WI38 (cell line): ENCODE results near the gene KRTAP4-3.
"Not testable (repeated sequence)": the region's sequence is repeated elsewhere in the genome, so short reads cannot be mapped to it uniquely, and the experiment has no call there.

ENCODE experiments used
- H3K4me3 ChIP-seq: 2 replicates; pipeline ENCODE4 v1.5.1; 2011; ENCODE audit warnings: low read depth, mild to moderate bottlenecking, control low read depth, low read length
- CTCF ChIP-seq: IDR thresholded peaks from 2 replicates; pipeline ENCODE4 v1.5.1; 2012; ENCODE audit warnings: low read depth, mild to moderate bottlenecking, control low read depth, low read length

KRTAP4-3 gene

DNA sequence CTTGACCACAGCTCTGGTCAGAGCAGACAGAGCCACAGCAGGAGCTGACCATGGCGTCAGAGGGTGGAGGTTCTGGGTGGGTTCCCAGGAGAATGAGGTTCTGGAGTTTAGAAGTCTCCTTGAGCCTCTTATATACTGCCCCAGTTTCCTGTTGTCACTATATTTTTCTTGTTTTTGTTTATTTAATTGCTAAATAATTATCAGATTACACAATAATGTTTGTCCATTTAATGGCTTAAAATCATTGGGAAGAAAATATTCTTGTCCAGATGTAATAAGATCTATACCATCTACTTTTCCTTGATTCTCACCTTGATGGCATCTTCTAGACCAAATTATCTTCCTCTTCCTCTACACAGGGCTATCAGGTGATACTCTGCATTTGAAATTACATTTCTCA, at the start of gene KRTAP4-3:
KRTAP4-3 (minus strand) TSS at position 101 of the 400 bp plus-strand sequence; CDS start at position 52, 49 bp downstream.
- TF ChIP-seq CTCF = no peak
- H3K4me3 ChIP-seq = no peak within 1 kb of the TSS

DNA sequence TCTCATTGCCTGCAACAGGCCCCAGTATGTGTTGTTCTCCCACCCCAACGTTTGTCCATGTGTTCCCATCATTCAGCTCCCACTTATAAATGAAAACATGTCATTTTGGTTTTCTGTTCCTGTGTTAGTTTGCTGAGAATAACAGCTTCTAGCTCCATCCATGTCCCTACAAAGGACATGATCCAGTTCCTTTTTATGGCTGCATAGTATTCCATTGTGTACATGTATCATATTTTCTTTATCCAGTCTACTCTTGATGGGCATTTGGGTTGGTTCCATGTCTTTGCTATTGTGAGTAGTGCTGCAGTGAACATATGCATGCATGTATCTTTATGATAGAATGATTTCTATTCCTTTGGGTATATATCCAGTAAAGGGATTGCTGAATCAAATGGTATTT, 47.7 kb upstream of the KRTAP4-3 start:
- no peak for TF ChIP-seq CTCF
- H3K4me3 ChIP-seq = no peak overlapping the region

DNA sequence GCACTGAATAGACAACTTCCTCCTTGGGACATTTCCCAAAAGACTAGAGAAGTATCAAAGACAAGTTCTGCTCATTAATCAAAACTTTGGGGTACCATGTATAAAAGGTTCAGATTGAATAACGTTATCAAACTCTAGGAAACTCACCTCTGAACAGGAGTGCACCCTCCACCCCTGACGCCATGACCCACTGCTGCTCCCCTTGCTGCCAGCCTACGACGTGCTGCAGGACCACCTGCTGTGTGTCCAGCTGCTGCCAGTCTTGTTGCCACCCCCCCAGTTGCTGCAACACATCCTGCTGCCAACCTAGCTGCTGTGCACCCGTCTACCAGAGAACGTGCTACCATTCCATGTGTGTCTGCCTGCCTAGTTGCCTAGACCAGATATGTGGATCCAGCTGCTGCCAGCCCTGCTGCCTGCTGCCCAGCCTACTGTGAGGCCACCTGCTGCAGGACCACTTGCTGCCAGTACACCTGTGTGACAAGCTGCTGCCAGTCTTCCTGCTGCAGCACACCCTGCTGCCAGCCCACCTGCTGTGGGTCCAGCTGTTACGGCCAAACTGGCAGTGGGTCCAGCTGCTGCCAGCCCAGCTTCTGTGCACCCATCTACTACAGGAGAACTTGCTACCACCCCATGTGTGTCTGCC, 44.6 kb upstream of the KRTAP4-3 start:
- no peak for TF ChIP-seq CTCF
- no peak overlapping the region for H3K4me3 ChIP-seq

DNA sequence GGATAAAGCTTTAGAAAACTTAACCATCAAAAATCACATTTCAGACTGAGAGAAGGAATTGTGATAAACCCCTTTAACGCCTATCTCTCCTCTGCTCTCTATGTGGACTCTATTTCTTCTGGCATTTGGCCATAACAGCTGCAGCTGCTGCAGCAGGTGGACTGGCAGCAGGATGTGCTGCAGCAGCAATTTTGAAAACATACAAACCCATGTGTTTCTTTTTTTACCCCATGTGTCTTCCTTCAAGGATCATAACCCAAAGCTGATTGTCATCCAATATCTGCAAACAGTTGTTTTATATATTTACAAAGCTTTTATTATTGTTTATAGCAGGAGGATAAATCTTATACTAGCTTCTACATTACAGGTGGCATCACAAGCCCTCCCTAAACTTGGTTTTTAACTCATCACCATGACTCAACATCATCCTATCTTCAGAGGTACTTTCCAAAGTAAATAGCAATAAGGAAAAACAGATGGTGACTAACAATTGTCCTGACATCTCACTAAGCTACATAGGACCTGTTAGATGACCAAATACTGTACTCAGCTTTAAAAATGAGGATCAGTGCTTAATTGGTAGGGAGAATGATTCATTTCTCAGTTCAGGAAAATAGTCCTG, 43.9 kb upstream of the KRTAP4-3 start:
- H3K4me3 ChIP-seq = no peak overlapping the region
- TF ChIP-seq CTCF = no peak

- no peak overlapping the region for H3K4me3 ChIP-seq
- no peak for TF ChIP-seq CTCF
These were observed 31.5 kb upstream of the KRTAP4-3 start for GRCh38 chr17:41199421-41200078.

DNA sequence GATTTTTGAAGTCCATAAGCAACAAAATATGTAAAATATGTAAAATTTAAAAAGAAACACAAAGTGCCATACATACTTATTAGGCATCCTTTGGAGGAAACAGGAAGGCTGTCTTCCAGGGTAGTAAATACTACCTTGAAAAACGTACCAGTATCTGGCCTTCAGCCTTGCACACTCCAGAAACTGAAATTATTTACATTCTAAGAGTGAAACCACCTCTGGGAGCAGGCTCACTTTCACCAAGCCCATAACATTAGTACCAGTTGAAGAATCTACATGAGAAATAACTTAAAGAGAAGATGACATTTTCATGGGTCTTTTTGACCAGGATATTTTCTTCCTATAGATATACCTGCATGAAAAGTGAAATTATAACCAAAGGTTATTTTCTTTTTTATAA, 28.0 kb upstream of the KRTAP4-3 start:
- TF ChIP-seq CTCF = no peak
- H3K4me3 ChIP-seq = no peak overlapping the region

DNA sequence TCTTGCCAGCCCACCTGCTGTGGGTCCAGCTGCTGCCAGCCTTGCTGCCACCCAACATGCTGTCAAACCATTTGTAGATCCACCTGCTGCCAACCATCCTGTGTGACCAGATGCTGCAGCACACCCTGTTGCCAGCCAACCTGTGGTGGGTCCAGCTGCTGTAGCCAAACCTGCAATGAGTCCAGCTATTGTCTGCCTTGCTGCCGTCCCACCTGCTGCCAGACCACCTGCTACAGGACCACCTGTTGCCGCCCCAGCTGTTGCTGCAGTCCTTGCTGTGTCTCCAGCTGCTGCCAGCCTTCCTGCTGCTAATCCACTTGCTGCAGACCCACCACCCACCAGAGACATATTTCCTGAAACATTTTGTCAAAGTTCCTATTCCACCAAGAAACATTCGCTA, 22.3 kb upstream of the KRTAP4-3 start:
- TF ChIP-seq CTCF = no peak
- H3K4me3 ChIP-seq = no peak overlapping the region

GRCh38 chr17:41189837-41190318, 21.9 kb upstream of the KRTAP4-3 start, which contains the start of gene KRTAP9-1:
Gene KRTAP9-1 (plus strand): TSS chr17:41189887. CDS start chr17:41189887, 0 bp downstream.
- not testable (repeated sequence) for H3K4me3 ChIP-seq
